Stimulated activated CD4-positive, alpha-beta T cell treated with anti-CD3 and anti-CD28 coated beads, Interleukin-2, amount 100 ng/mL, for 24 hours (primary cell): ENCODE measurements around the gene SNRNP200.
"Not testable (repeated sequence)": the region's sequence is repeated elsewhere in the genome, so short reads cannot be mapped to it uniquely, and the experiment has no call there.

Experiments used
- DNase-seq, 2 donors: peaks; one replicate each; pipeline ENCODE4 v3.0.0-alpha.2; 2020

Gene SNRNP200

GRCh38 chr2:96273763-96274162 is 31.6 kb downstream of the SNRNP200 start:
- no peak for DNase-seq

- DNase-seq, result no peak
These were observed 33.4 kb downstream of the SNRNP200 start for GRCh38 chr2:96271995-96272394.

- DNase-seq, result peak; percentile 52 to 60
These were observed 38.0 kb downstream of the SNRNP200 start for GRCh38 chr2:96267159-96267971.

GRCh38 chr2:96265840-96266679 is 39.3 kb downstream of the SNRNP200 start, which contains the start of the genes CIAO1 and TMEM127:
Gene CIAO1 (plus strand): TSS chr2:96266225. CDS start chr2:96266351, 126 bp downstream.
Gene TMEM127 (minus strand): TSS chr2:96265997. CDS start chr2:96265381, 616 bp downstream.
- peak; percentile 97 to 98 for DNase-seq

GRCh38 chr2:96265349-96265839 is 40.0 kb downstream of the SNRNP200 start:
- DNase-seq, result peak; percentile 41 to 50

GRCh38 chr2:96264656-96265348 is 40.5 kb downstream of the SNRNP200 start:
- peak in 1 of 2 donors; percentile 24 for DNase-seq

GRCh38 chr2:96264086-96264485 is 41.3 kb downstream of the SNRNP200 start:
- DNase-seq, result no peak

- no peak for DNase-seq
These were observed 43.0 kb downstream of the SNRNP200 start for GRCh38 chr2:96262306-96262705.

- DNase-seq, result no peak
These were observed 43.9 kb downstream of the SNRNP200 start for GRCh38 chr2:96261328-96262003.

GRCh38 chr2:96260387-96261260 is 44.7 kb downstream of the SNRNP200 start:
- peak; percentile 27 to 28 for DNase-seq

GRCh38 chr2:96259497-96259921 is 45.8 kb downstream of the SNRNP200 start:
- no peak for DNase-seq

- DNase-seq, result no peak
These were observed 47.0 kb downstream of the SNRNP200 start for GRCh38 chr2:96258166-96259022.

GRCh38 chr2:96257744-96258143 is 47.6 kb downstream of the SNRNP200 start:
- DNase-seq, result not testable (repeated sequence)

- DNase-seq, result no peak
These were observed 48.7 kb downstream of the SNRNP200 start for GRCh38 chr2:96256611-96257113.

GRCh38 chr2:96254571-96254970 is 50.8 kb downstream of the SNRNP200 start:
- DNase-seq, result no peak

GRCh38 chr2:96253006-96253405 is 52.3 kb downstream of the SNRNP200 start:
- DNase-seq, result no peak

GRCh38 chr2:96252526-96252925 is 52.8 kb downstream of the SNRNP200 start:
- no peak for DNase-seq

GRCh38 chr2:96251721-96252292 is 53.5 kb downstream of the SNRNP200 start:
- no peak for DNase-seq

- DNase-seq, result no peak
These were observed 55.2 kb downstream of the SNRNP200 start for GRCh38 chr2:96250188-96250587.

GRCh38 chr2:96249654-96250053 is 55.7 kb downstream of the SNRNP200 start:
- DNase-seq, result no peak
